GM12878 (cell line): ENCODE data around the gene IL10RA. TPM values are rescaled to one million over a fixed set of nuclear protein-coding genes. Genes with fewer than 3 reads are reported as not detected.

Experiments used
- ATAC-seq: fragments of 200-7000 bp; cut with Tn5 transposase; 3 replicates; pipeline ENCODE4 v1.9.1; 2020; ENCODE audit warnings: mild to moderate bottlenecking, moderate library complexity
- BruUV-seq: library from RNA; stranded (reverse); fragments of 400-500 nt; replicated peaks from 2 replicates; lab custom pipeline; 2021; lab: Mats Ljungman, UMichigan
- CTCF ChIA-PET: fragments of 300-600 bp; sonication (Branson Sonifier 250); formaldehyde crosslinking; extraction: SDS; loops from one replicate; lab custom pipeline; 2021; ENCODE audit warnings: inconsistent platforms; lab: Yijun Ruan, JAX
- POLR2A ChIA-PET: fragments of 350-600 bp; formaldehyde crosslinking; extraction: SDS; loops from one replicate; lab custom pipeline; 2021; ENCODE audit warnings: inconsistent platforms; lab: Charles Lee
- RAD21 ChIA-PET: fragments of 300-600 bp; sonication (Branson Sonifier 250); formaldehyde crosslinking; loops from one replicate; lab custom pipeline; 2023; ENCODE audit warnings: antibody characterized with exemption; ENCODE audit not compliant: unreplicated experiment; lab: Charles Lee
- SMC1A ChIA-PET: fragments of 300-600 bp; sonication (Branson Sonifier 250); formaldehyde crosslinking; loops from one replicate; lab custom pipeline; 2023; ENCODE audit not compliant: unreplicated experiment, uncharacterized antibody; lab: Charles Lee
- DNase-seq: peaks from one replicate; pipeline ENCODE4 v3.0.0-alpha.2; 2011; ENCODE audit warnings: low read depth, low spot score
- FAIRE-seq: peaks from 3 replicates; lab custom pipeline; 2011; peaks lifted over from hg19 to GRCh38; lab: Jason Lieb, UNC
- H2AFZ ChIP-seq: 2 replicates; pipeline ENCODE4 v1.6.0; 2011; ENCODE audit warnings: low read depth, low read length, control low read depth; ENCODE audit not compliant: control insufficient read depth
- H3K27ac ChIP-seq: 2 replicates; pipeline ENCODE4 v1.5.1; 2011; ENCODE audit warnings: control low read depth; ENCODE audit not compliant: control insufficient read depth, insufficient read depth
- H3K27me3 ChIP-seq, 2 experiments: replicated peaks in 1 of 2; 2 replicates each; pipeline versions ENCODE4 v1.6.0 to v1.6.1; 2011; ENCODE audit warnings: low read length in 1 of 2; ENCODE audit not compliant: control insufficient read depth in 2 of 2, insufficient read depth in 2 of 2
- H3K36me3 ChIP-seq, 2 experiments: 2 replicates each; pipeline ENCODE4 v1.5.1; 2011; ENCODE audit warnings: low read length in 1 of 2; ENCODE audit not compliant: control insufficient read depth in 2 of 2, insufficient read depth in 2 of 2
- H3K4me1 ChIP-seq: 2 replicates; pipeline ENCODE4 v1.6.1; 2011; ENCODE audit warnings: mild to moderate bottlenecking, low read length, moderate library complexity, mixed read lengths; ENCODE audit not compliant: control insufficient read depth, insufficient read depth
- H3K4me2 ChIP-seq: 2 replicates; pipeline ENCODE4 v1.6.0; 2011; ENCODE audit warnings: control low read depth; ENCODE audit not compliant: control insufficient read depth, insufficient read depth
- H3K4me3 ChIP-seq: fragments of 200-600 bp; sonication (generic); 2 replicates; pipeline ENCODE4 v1.5.1; 2016
- H3K79me2 ChIP-seq: 2 replicates; pipeline ENCODE4 v1.6.0; 2011; ENCODE audit warnings: low read length; ENCODE audit not compliant: control insufficient read depth, insufficient read depth
- H3K9ac ChIP-seq: 2 replicates; pipeline ENCODE4 v1.8.0; 2011; ENCODE audit warnings: low read length, control low read depth, mixed read lengths; ENCODE audit not compliant: control insufficient read depth, insufficient read depth
- H3K9me3 ChIP-seq: replicated peaks from 3 replicates; pipeline ENCODE4 v1.5.1; 2011; ENCODE audit warnings: mild to moderate bottlenecking, low read length; ENCODE audit not compliant: control insufficient read depth, insufficient read depth
- H4K20me1 ChIP-seq: 2 replicates; pipeline ENCODE4 v1.6.0; 2011; ENCODE audit not compliant: control insufficient read depth, insufficient read depth
- ASH2L ChIP-seq: fragments of 300-600, 200-600 bp; sonication (generic); IDR thresholded peaks from 2 replicates; pipeline ENCODE4 v1.6.1; 2017; ENCODE audit warnings: low read depth, mild to moderate bottlenecking, borderline replicate concordance
- CEBPB ChIP-seq, 2 experiments: fragments of 150-350 bp in 1 of 2; IDR thresholded peaks; 2 replicates each; pipeline ENCODE4 v1.6.1; 2012 to 2014; ENCODE audit warnings: low read depth in 2 of 2, low read length in 2 of 2, borderline replicate concordance in 1 of 2, inconsistent platforms in 1 of 2
- CTCF ChIP-seq, 3 experiments: IDR thresholded peaks in 2 of 3; conservative IDR thresholded peaks in 1 of 3; 2 replicates each; pipeline ENCODE4 v1.5.1; 2011; ENCODE audit warnings: low read depth in 3 of 3, low read length in 3 of 3, mild to moderate bottlenecking in 3 of 3, control low read depth in 2 of 3, moderate library complexity in 2 of 3, inconsistent platforms in 1 of 3, mixed read lengths in 1 of 3; ENCODE audit not compliant: control insufficient read depth in 2 of 3, insufficient read depth in 1 of 3; ENCODE audit errors: extremely low read depth in 1 of 3
- EP300 ChIP-seq, 2 experiments: fragments of 150-350 bp in 1 of 2; IDR thresholded peaks; 2 replicates each; pipeline ENCODE4 v1.6.1; 2011 to 2012; ENCODE audit warnings: low read depth in 2 of 2, low read length in 2 of 2, borderline replicate concordance in 1 of 2, improper control_type of control experiment in 1 of 2, inconsistent platforms in 1 of 2; ENCODE audit not compliant: control insufficient read depth in 1 of 2
- GABPA ChIP-seq: IDR thresholded peaks from 2 replicates; pipeline ENCODE4 v1.6.1; 2014; ENCODE audit warnings: antibody characterized with exemption, low read depth, mild to moderate bottlenecking, inconsistent platforms
- SMAD5 ChIP-seq: IDR thresholded peaks from 2 replicates; pipeline ENCODE4 v1.6.1; 2016; ENCODE audit warnings: antibody characterized with exemption, low read depth
- SRF ChIP-seq, 2 experiments: IDR thresholded peaks; 2 replicates each; pipeline ENCODE4 v1.6.1; 2011; ENCODE audit warnings: low read depth in 2 of 2, low read length in 2 of 2, mild to moderate bottlenecking in 1 of 2, moderate library complexity in 1 of 2
- SUZ12 ChIP-seq: fragments of 200-600 bp; sonication (generic); IDR thresholded peaks from one replicate; pipeline ENCODE4 v1.6.1; 2018; ENCODE audit warnings: antibody characterized with exemption, mild to moderate bottlenecking; ENCODE audit not compliant: unreplicated experiment
- TBL1XR1 ChIP-seq: IDR thresholded peaks from 2 replicates; pipeline ENCODE4 v1.6.1; 2012; ENCODE audit warnings: low read depth, low read length, improper control_type of control experiment
- WGBS: methylation state at CpG from one replicate; pipeline ENCODE4 v1.1.6; 2016; ENCODE audit warnings: low lambda C conversion rate; ENCODE audit not compliant: insufficient replicate concordance, insufficient coverage; ENCODE audit errors: missing lambda C conversion rate; 5-methylcytosine and 5-hydroxymethylcytosine counted together
- in situ Hi-C: fragments of 300-500 bp; cut with MboI; formaldehyde crosslinking; loops from 9 replicates; pipeline ENCODE4 v1.14.3; 2018; ENCODE audit warnings: mixed read lengths
- intact Hi-C: fragments of 100-400 bp; cut with micrococcal nuclease; formaldehyde crosslinking; loops from one replicate; pipeline ENCODE4 v1.14.2; 2022; ENCODE audit not compliant: unreplicated experiment
- polyA plus RNA-seq, 11 experiments: library from polyadenylated mRNA; depleted of rRNA in 4 of 11; unstranded in 6 of 11; stranded (reverse) in 5 of 11; fragments of >200 nt; fragmentation: Nextera tagmentation in 4 of 11; fragmentation: Illumina TruSeq in 1 of 11; extraction: Ambion mirVana in 4 of 11; extraction: Trizol in 1 of 11; gene quantifications; 1 replicate in 1 of 11; 2 replicates in 10 of 11; pipeline versions ENCODE4 v1.2.1 to v1.2.3, GENCODE V29; 2011 to 2016; ENCODE audit warnings: inconsistent platforms in 2 of 11, missing spikeins in 2 of 11, low read depth in 1 of 11
- total RNA-seq, 4 experiments: library from RNA; depleted of rRNA in 3 of 4; stranded (reverse); fragments of >200 nt in 3 of 4; fragmentation: Illumina TruSeq in 1 of 4; extraction: Trizol in 1 of 4; gene quantifications; 2 replicates each; pipeline versions ENCODE4 v1.2.1 to v1.2.3, GENCODE V29; 2013 to 2021
- TF ChIP-seq, protein P1 (sequence below): IDR thresholded peaks from 2 replicates; pipeline ENCODE4 v1.6.1; 2011; ENCODE audit warnings: borderline replicate concordance, low read depth, mild to moderate bottlenecking, moderate library complexity, low read length; ENCODE audit not compliant: insufficient read depth, poor library complexity, severe bottlenecking
- TF ChIP-seq, protein P2 (sequence below): IDR thresholded peaks from 2 replicates; pipeline ENCODE4 v1.6.1; 2011; ENCODE audit warnings: borderline replicate concordance, low read depth, mild to moderate bottlenecking, moderate library complexity, mixed read lengths, low read length; ENCODE audit not compliant: insufficient read depth; ENCODE audit errors: extremely low read length

IL10RA gene
- total and polyA plus RNA-seq, 10 of the 15 experiments (the other 5 are each of a cell fraction or from before 2014, with no cell fraction given): 0.77 to 45.9 (median 9.6) TPM

DNA sequence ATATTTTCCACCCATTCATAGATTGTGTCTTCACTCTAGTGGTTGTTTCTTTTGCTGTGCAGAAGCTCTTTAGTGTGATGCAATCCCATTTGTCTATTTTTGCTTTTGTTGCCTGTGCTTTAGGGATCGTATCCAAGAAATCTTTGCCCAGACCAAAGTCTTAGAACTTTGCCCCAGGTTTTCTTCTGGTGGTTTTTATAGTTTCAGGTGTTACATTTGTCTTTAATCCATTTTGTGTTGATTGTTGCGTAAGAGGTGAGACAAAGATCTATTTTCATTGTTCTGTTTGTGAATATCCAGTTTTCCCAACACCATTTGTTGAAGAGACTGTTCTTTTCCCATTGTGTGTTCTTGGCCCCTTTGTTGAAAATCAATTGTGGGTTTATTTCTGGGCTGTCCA, 6.4 kb downstream of the IL10RA start (continued):
- TF ChIP-seq CTCF (IDR thresholded peaks at IDR 0.05 in 2 of 3, conservative IDR thresholded peaks at IDR 0.05 in 1 of 3; ENCODE audit: control insufficient read depth in 2 of 3, extremely low read depth in 1 of 3, insufficient read depth in 1 of 3, low read depth in 3 of 3, low read length in 3 of 3): no peak
- TF ChIP-seq, protein P1, sequence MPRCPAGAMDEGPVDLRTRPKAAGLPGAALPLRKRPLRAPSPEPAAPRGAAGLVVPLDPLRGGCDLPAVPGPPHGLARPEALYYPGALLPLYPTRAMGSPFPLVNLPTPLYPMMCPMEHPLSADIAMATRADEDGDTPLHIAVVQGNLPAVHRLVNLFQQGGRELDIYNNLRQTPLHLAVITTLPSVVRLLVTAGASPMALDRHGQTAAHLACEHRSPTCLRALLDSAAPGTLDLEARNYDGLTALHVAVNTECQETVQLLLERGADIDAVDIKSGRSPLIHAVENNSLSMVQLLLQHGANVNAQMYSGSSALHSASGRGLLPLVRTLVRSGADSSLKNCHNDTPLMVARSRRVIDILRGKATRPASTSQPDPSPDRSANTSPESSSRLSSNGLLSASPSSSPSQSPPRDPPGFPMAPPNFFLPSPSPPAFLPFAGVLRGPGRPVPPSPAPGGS: no peak
- TF ChIP-seq GABPA: no peak
- TF ChIP-seq SMAD5: no peak

- SMC1A ChIA-PET: interaction anchor here (1.0 to 16.8 kb wide), 6 partner anchors 11 to 59 kb away, joined by 3 to 280 read pairs (median 6); no protein-coding TSS in a partner anchor
- TF ChIP-seq CEBPB (IDR thresholded peaks at IDR 0.05; ENCODE audit: borderline replicate concordance in 1 of 2, low read depth in 2 of 2, low read length in 2 of 2): no peak
- TF ChIP-seq, protein P2, sequence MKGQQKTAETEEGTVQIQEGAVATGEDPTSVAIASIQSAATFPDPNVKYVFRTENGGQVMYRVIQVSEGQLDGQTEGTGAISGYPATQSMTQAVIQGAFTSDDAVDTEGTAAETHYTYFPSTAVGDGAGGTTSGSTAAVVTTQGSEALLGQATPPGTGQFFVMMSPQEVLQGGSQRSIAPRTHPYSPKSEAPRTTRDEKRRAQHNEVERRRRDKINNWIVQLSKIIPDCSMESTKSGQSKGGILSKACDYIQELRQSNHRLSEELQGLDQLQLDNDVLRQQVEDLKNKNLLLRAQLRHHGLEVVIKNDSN: no peak
- TF ChIP-seq ASH2L: no peak
- TF ChIP-seq SUZ12: no peak
- TF ChIP-seq SRF (IDR thresholded peaks at IDR 0.05; ENCODE audit: low read depth in 2 of 2, low read length in 2 of 2): no peak
- no peak for TF ChIP-seq TBL1XR1
- no peak for TF ChIP-seq EP300 (IDR thresholded peaks at IDR 0.05; ENCODE audit: borderline replicate concordance in 1 of 2, control insufficient read depth in 1 of 2, low read depth in 2 of 2, low read length in 2 of 2)
These were observed 8.0 kb downstream of the IL10RA start for GRCh38 chr11:117993988-117994745.

More at GRCh38 chr11:117993988-117994745, 8.0 kb downstream of the IL10RA start:
- Histone ChIP-seq H4K20me1 (no peaks in the 10 kb centered on the region), H3K27ac (no peak overlapping the region), H3K27me3 (no peaks in the 10 kb centered on the region), H2AFZ (no peak overlapping the region), H3K79me2 (peaks cover 2% of the 10 kb centered on the region; the same call in 1 of the 2 replicates), H3K4me3 (no peak overlapping the region), H3K9ac (no peak overlapping the region), H3K4me1 (peaks cover 33% of the 10 kb centered on the region), H3K9me3 (peaks cover 2% of the 10 kb centered on the region; the same call in 2 of the 3 replicates), H3K4me2 (no peak overlapping the region), H3K36me3 (peaks cover 16 to 22% of the 10 kb centered on the region in 2 experiments)
- no peak for ATAC-seq
- 94% methylated on average over 9 of the region's 9 CpGs for WGBS
- no peak for DNase-seq
- ChIA-PET CTCF (interaction anchor here (0.7 to 2.4 kb wide), 3 partner anchors 14 to 47 kb away, joined by 3 to 7 read pairs (median 3); no protein-coding TSS in a partner anchor), POLR2A (interaction anchor here (0.6 to 9.7 kb wide), 2 partner anchors 7 to 93 kb away, joined by 3 to 110 read pairs; partner anchors contain the start of gene IL10RA), RAD21 (interaction anchor here (1.1 to 1.6 kb wide), 2 partner anchors 58 to 150 kb away, joined by 3 read pairs; no protein-coding TSS in a partner anchor)
- in situ Hi-C loops: no loop called here
- no TSS peak for BruUV-seq
- FAIRE-seq: no peak
- intact Hi-C loops: no loop called here
